Fibroblast of the aortic adventitia (primary cell): Measurements from ENCODE around the gene LANCL2. TPM values are rescaled to one million over a fixed set of nuclear protein-coding genes. Genes with fewer than 3 reads are reported as not detected.

Experiments used
- DNase-seq: peaks from one replicate; pipeline ENCODE4 v3.0.0-alpha.2; 2010; ENCODE audit warnings: low read depth
- H3K4me3 ChIP-seq: 2 replicates; pipeline ENCODE4 v1.5.1; 2011; ENCODE audit warnings: low read depth, mild to moderate bottlenecking, control low read depth, low read length, moderate library complexity
- total RNA-seq: library from RNA; depleted of rRNA; stranded (reverse); fragments of >200 nt; gene quantifications from 2 replicates; pipeline ENCODE4 v1.2.3, GENCODE V29; 2012; ENCODE audit warnings: low replicate concordance
- TF ChIP-seq, protein P1 (sequence below): IDR thresholded peaks from 2 replicates; pipeline ENCODE4 v1.5.1; 2011; ENCODE audit warnings: mild to moderate bottlenecking, low read length, control low read depth, inconsistent platforms; ENCODE audit not compliant: insufficient read depth

The LANCL2 gene
- total RNA-seq, 1 donor, result 14.6 TPM

DNA sequence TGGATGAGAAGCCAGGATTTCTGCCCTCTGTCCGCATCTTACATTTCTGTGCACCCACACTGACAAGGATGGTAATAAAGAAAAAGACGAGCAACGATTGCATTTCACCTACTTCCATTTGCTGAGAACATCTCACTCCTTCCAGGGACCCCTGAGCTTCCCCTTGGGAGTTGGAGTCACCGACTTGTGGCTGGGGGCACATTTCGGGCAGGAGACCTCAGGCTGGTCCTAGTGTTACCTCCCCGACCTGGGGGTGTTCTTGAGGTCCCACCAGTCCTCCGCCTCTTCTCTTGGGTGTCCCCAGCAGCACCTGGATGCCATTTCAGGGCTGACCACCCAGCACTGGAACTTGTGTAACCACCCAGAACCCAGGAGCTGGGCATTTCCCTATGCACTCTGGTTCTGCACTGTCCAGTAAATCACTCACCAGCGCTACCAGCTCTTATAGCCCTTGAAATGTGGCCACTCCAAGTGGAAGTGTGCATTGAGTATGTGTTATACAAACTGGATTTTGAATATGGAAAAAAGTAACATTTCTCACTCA lies 84.9 kb downstream of the LANCL2 start:
- TF ChIP-seq, protein P1, sequence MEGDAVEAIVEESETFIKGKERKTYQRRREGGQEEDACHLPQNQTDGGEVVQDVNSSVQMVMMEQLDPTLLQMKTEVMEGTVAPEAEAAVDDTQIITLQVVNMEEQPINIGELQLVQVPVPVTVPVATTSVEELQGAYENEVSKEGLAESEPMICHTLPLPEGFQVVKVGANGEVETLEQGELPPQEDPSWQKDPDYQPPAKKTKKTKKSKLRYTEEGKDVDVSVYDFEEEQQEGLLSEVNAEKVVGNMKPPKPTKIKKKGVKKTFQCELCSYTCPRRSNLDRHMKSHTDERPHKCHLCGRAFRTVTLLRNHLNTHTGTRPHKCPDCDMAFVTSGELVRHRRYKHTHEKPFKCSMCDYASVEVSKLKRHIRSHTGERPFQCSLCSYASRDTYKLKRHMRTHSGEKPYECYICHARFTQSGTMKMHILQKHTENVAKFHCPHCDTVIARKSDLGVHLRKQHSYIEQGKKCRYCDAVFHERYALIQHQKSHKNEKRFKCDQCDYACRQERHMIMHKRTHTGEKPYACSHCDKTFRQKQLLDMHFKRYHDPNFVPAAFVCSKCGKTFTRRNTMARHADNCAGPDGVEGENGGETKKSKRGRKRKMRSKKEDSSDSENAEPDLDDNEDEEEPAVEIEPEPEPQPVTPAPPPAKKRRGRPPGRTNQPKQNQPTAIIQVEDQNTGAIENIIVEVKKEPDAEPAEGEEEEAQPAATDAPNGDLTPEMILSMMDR, result no peak
- DNase-seq, result no peak
- no peak overlapping the region for H3K4me3 ChIP-seq

- TF ChIP-seq, protein P1, result no peak
- DNase-seq, result no peak
- H3K4me3 ChIP-seq, result no peak overlapping the region
Observed at GRCh38 chr7:55452971-55453370, 87.8 kb downstream of the LANCL2 start.

- TF ChIP-seq, protein P1, result no peak
- DNase-seq, result no peak
Observed at GRCh38 chr7:55457801-55458200, 92.7 kb downstream of the LANCL2 start.

DNA sequence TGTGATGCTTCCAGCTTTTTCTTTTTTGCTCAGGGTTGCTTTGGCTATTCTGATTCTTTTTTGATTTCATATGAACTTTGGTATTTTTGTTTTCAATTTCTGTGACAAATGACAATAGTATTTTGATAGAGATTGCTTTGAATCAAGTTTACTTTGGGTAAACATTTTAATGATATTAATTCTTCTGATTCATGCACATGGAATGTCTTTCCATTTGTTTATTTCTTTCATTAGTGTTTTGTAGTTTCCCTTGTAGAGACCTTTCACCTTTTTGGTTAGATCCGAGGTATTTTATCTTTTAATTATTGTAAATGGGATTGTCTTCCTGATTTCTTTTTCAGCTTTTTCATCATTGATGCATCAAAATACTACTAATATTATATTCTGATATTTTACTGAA lies 93.2 kb downstream of the LANCL2 start:
- DNase-seq, result no peak
- H3K4me3 ChIP-seq, result no peak overlapping the region
- TF ChIP-seq, protein P1, result no peak

More at GRCh38 chr7:55457801-55458200, 92.7 kb downstream of the LANCL2 start:
- no peak overlapping the region for H3K4me3 ChIP-seq

DNA sequence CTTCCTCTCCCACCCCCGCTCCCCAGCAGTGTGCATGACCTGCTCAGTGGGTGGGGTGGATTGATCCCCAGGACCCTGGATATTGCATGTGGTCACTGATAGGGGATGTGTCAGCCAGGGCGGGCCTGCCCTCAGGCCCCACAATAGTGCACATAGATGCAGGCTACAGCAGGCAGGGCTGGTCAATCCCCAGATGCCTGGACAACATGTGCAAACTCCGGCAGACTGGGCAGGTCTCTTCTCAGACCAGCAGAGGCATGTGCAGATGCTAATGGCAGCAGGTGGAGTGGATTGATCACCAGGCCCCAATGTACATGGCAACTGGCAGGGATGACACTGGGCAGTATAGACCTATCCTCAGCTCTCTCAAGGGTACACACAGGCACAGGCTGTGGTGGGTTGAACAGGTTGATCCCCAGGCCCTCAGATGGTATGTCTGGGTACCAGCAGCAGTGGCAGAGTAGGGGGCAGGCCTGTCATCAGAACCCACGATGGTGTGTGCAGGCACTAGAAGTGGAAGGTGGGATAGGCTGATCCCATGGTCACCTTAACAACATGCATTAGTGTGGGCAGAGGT lies 98.6 kb downstream of the LANCL2 start:
- TF ChIP-seq, protein P1, result no peak
- DNase-seq, result no peak
- H3K4me3 ChIP-seq, result no peak overlapping the region

- TF ChIP-seq, protein P1, result no peak
Observed at GRCh38 chr7:55464422-55464821, 99.3 kb downstream of the LANCL2 start.

DNA sequence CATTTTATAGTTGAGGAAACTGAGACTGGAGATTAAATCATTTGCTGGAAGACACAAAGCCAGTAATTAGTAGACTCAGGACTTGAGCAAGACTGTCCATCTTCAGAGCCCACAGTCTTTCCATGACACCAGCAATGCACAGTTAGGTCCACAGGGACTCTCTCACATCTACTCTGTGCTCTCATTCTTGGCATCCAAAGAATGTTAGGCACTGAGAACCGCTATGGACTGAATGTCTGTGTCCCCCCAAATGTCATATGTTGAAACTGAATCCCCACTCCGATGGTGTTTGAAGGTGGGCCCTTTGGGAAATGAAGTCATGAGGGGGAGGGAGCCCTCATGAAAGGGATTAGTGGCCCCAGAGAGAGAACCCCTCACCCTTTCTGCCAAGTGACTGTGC lies 100.6 kb downstream of the LANCL2 start:
- no peak overlapping the region for H3K4me3 ChIP-seq
- TF ChIP-seq, protein P1, result no peak
- no peak for DNase-seq

More at GRCh38 chr7:55464422-55464821, 99.3 kb downstream of the LANCL2 start:
- no peak for DNase-seq
- H3K4me3 ChIP-seq, result no peak overlapping the region
